ENCODE measurements around the gene NTN1.

The NTN1 gene

DNA sequence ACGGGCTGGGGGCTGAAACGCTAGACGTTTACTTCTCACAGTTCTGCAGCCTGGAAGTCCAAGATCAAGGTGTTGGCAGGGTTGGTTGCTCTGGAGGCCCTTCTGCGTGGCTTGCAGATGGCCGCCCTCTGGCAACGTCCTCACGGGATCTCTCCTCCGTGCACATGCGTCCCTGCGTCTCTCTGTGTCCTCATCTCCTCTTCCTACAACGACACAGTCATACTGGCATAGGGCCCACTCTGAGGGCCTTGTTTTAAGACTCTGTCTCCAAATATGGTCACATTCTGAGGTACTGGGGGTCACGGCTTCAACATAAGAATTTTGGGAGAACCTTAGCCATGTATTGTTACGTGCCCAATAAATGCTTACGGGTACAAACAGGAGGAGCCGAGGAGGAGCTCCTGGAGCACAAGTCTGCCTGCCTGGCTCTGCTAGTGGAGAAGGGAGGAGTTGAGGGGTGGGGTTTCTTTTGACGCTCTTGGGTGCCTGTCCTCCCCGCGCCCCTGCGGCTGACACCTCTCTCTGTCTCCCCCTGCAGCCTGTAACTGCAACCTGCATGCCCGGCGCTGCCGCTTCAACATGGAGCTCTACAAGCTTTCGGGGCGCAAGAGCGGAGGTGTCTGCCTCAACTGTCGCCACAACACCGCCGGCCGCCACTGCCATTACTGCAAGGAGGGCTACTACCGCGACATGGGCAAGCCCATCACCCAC is 141.1 kb downstream of the NTN1 start:
- DNase-seq (ENCODE audit: low read depth): no peak

DNA sequence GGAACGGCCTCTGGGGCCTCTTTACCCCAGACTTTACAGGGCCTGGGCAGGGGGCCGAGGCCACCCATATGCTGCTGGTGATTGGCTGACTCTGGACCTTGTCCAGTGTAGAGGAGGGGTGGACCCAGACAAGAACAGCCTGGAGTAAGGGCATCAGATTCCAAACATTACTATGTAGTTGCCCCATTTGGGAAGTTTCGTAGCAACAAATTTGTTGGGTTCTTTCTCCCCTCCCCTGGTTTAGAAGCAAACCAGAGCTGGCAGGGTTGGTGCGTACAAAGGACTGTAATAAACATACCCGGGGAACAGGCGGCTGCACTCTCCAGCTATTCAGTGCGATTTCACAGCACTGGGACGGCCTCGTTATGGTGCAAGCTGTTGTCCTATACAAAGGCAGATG is 145.5 kb downstream of the NTN1 start:
- no peak for DNase-seq (ENCODE audit: low read depth)

DNA sequence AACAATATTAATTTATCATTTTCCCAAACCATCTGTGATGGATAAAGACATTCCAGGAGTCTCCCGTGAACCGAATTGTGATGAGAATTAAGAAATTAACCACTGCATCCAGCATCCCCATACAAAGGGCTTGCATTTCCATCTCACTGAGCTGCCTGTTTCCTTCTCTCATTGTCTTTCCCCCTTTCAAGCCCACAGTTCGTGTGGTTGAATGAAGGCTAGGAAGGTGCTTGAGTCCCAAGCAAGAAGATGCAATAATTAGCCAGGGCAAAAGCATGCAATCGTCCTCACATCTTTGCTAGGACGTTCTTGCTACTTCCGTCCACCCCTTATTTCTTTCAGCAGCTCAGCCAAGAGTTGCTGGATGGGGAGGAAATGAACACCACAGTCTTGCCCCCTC is 146.1 kb downstream of the NTN1 start:
- DNase-seq (ENCODE audit: low read depth): no peak

DNA sequence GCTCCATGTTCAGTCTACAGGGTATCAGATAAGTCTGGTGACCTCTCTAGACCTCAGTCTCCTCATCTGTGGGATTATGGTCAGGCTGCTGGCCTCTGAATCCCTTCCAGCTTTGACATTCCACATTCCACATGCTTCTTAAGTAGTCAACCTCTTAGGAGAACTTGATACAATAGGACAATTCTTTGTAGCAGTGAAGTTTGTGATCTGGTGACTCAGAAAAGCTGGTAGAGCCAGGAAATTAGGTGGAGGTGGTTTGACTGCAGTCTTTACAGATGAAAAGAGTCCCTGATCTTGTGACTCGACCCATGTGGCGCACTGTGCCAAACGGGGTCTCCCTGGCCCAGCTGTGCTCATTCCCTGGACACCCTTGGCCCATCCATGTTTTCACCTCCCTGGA is 147.8 kb downstream of the NTN1 start:
- DNase-seq (ENCODE audit: low read depth): no peak

DNA sequence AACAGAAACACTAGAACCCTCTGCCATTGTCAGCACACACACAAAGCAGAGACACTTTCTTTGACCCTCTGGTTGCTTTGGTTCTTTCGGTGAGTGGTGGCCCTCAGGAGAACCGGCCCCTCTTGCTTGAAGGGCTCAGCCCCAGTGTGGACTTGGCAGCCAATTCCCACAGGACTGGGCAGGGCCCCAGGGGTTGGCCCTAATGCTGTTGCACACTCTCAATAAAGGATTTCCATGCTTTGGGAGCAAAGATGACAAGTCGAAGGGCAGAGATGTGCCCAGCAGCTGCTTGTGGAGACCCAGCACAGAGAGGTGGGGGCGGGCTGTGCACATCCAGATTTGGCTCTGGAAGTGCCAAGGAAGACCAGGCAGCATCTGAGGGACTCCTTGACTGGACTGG is 149.0 kb downstream of the NTN1 start:
- no peak for DNase-seq (ENCODE audit: low read depth)

DNA sequence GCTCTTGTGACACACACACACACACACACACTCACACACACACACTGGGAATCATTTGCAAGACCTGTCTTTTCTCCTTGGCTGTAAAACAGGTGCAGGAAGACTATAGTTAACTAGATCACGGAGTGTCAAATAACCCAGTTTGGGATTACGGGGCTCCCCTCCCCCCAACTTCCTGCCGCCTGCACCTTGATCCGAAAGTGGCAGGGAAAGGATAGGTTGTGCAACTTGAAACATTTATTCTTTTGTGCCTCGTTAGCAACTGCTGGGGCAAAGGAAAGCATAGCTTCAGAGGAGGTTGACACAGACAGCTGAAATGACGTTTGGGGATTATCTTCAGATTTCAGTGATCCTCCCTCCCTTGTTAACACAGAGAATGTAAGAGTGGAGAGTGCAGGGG is 149.5 kb downstream of the NTN1 start:
- DNase-seq (ENCODE audit: low read depth): no peak

DNA sequence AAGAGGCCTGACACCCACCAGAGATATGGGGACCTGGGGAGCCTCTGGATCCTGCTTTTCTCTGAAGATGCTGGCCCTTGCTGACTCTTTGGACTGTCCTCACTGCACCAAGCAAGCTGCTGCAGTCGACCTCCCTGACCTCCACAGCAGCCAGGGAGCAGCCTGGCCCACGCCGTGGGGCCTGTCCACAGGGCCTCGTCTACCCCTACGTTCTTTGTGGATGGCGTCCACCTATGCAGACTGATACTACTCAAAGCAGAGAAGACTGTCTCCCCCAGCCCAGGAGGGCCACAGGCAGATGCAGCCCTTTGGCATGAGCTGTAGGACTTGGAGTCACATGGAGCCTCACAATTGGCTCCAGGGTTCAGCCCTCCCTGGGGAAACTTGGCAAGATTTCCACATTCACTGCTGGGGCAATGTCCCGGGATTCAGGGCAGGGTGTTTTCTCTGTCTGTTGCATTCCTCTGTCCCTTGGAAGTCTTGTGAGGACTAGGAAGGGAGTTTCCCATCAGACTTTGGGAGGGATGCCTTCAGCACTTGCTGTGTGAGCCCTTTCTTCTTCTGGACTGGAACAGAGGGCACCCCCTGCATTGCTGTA is 152.2 kb downstream of the NTN1 start:
- DNase-seq (ENCODE audit: low read depth): no peak

DNA sequence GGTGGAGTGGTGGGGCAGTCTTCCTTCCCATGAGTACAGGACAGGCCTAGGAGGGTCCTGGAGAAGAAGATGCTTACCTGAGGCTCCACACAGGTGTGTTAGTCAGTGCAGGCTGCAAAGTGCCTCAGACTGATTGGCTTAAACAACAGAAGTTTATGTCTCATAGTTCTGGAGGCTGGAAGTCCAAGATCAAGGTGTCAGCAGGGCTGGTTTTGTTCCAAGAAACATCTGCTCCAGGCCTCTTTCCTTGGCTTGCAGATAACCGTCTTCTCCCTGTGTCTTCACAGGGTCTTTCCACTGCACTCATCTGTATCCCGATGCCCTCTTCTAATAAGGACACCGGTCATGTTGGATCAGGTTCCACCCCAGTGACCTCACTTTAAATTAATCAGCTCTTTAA is 153.0 kb downstream of the NTN1 start:
- DNase-seq (ENCODE audit: low read depth): no peak

DNA sequence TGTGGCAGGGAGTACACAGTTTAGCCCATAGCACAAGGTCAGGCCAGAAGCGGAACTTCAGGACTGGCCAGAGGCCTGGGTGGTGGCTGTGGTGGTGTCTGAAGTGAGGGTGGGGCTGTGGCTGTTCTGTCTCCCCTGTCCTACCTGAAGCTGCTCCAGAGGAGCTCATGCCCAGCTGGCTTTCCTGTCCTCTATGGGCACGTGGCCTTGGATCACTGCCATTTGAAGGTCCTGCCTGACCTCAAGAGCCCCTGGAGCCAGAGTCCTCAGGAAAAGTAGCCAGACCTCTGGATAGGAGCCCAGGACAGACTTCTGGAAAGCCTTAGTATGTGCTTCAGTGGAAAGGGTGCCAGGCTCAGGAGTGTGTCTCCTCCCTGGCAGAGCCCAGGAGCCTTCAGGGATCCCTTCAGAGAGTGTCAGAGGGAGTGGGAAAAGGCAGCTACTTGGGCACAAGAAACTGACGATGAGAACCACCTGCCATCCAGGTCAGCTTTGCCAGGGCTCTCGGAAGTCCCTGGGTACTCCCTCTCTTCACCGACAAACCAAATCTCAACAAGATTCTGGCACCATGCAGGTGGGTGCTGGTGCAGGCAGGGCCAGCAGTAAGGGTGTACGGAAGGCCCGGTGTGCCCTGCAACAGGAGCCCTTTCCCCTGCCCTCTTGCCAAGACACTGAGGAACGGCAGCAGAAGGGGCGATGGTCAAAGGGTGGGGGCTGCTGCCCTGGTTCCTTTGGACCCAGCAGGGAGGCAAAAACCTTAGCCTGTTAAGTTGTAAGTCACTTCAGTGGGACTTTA is 153.7 kb downstream of the NTN1 start:
- DNase-seq (ENCODE audit: low read depth): no peak

DNA sequence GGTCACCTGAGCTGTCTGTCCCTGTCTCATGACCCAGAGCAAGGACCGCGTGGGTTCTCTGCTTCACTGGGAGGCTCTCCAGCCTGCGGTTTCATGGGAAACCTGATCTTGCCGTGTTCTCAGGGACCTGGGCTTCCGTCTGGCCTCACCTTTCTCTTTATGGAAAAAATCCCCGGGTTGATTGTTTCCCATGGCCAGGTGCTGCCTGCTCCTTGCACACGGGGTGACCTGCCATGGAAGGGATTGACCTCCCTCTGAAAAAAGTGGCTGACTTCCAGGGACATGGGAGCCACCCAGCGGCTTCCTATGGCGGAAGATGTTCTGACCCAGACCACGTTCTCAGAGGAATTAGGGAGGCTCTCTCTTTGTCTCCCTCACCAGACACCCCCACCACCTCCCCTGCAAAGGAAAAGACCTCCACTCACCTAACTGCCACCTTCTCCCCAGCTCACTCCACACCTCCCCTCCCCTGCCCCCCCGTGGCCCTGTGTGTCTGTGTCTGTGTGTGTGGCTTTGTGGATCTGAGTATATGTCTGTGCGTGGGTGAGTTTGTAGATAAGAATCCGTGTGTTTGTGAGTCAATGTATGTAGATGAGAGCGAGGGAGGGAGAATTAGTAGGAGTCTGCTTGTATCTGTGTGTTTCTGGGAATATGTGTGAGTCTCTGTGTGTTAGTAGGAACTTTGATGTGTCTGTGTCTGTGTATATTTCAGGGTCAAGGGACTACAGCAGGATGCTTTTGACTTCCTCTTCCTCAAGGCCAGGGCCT is 154.6 kb downstream of the NTN1 start:
- no peak for DNase-seq (ENCODE audit: low read depth)

DNA sequence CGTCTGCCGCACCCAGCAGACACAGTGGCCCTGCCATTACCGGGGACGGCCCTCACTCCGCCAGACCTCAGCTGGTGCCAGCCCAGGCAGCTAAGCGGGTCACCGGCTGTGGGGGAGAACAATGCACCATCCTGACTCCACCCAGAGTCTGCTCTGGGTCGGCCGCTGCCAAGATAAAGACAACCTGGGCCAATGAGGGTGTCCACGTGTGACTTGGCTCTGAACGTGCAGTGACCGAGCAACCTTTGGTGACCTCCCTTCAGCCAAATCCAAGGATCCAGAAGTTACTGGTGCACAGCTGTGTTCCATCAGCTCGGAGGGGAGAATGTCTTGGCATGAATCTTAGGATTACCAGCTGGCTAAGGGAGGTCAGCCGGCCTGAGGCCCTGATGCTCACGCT is 155.9 kb downstream of the NTN1 start:
- no peak for DNase-seq (ENCODE audit: low read depth)

DNA sequence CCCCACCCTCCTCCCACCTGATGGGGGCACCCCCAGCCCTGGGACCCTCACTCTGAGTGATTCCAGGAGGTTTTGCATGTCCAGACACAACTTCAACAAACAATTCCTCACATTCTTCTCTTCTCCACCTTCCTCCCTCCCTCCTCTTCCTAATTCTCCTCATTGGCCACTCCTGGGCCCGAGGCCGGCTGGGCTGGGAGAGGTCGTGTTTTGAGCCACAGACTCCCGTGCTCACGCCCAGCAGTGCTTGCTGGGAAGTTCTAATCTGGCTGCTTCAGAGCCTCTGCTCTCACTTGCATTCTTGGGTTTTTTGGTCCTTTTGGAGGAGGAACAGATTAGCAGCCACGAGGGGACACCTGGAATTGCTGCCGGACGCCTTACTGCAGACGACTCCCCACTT is 157.0 kb downstream of the NTN1 start:
- DNase-seq (ENCODE audit: low read depth): no peak

DNA sequence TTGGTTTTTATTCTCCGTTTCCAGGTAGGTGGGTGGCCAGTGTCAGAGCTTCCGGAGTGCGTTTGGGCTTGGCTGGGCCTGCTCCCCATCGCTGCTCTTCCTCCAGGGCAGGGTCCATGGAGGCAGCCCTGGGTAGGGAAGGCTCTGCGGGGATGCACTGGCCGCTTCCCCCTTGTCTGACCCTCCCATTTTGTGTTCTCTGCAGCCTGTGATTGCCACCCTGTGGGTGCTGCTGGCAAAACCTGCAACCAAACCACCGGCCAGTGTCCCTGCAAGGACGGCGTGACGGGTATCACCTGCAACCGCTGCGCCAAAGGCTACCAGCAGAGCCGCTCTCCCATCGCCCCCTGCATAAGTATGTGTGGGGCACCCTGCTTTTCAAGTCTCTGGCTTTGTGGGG is 158.3 kb downstream of the NTN1 start:
- DNase-seq (ENCODE audit: low read depth): no peak

DNA sequence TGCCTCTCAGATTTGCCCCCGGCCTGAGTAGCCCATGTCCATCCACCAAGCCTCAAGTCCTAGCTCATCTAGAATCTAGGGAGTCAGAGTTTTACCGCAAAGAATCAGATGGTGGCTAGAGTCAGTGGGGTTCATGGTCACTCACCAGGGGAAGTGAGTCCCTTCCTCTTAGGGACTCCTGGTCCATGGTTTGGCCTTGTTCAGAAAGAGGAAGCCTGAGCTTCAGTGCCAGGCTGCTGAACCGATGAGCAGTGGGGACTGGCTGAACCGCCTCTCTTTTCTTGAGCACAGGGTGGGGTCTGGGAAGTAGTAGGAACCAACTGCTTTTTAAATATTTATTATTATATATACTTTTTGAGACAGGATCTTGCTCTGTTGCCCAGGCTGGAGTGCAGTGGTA is 160.3 kb downstream of the NTN1 start:
- DNase-seq (ENCODE audit: low read depth): no peak

DNA sequence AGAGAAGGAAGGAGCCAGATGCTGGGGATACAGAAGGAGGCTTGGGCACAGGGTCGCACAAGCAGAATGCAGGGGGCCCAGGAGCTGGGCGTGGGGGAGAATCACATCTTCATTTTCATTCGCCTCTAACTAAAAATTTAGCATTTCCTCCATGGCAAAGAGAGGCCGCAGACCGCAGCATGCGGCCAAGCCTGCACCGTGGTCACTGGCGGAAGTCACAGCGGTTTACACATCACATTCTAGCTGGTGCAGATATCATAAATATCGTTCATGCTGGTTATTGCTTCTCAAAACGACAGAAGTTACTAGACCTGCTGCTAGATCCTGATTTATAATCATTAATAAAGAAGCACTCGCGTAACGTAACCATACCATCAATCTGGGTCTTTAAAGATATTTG is 162.0 kb downstream of the NTN1 start:
- DNase-seq (ENCODE audit: low read depth): no peak

DNA sequence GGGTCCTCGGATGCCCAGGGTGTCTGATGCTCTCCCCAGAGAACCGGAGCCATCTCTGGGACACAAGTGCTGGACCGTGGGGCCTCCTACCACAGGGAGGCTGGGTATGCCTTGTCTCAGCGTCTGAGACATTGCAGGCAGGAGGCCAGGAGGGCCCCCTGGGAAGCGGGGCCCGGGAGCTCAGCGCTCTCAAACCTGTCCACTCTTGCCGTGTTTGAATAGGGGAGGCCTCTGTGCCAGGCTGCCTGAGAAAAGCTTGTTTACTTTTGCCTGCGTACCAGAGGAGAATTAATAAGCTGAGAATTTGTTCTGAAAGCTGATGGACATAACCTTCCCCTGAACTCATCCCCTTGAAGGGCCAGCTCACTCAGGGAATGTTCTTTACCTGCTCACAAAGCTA is 163.8 kb downstream of the NTN1 start:
- no peak for DNase-seq (ENCODE audit: low read depth)

DNA sequence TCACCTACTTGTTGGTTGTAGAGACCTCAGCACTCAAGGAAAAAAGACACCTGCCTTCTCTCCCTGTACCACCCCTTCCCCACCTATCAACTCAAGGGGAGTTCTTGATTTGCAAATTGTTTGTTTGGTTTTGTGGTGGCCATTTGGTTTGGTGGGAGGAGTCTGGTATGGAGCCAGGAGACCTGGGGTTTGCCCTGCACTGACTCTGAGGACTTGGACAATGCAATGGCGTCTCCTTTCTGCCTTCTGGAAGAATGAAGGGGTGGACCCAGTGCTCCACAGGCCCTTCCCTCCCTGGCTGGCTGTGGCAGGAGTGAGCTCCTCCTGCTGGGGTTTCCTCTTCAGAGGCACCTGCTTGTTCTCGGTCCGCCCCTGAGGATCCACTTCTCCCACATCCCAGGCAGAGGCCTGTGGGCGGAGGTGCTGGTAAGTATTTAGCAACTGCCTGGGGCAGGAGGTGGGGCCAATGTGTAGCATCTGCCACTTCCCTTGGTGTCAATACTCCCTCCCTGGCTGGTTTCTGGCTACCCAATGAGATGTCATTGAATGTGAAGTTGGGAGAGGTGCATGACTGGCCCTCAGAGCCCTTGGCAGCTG is 164.5 kb downstream of the NTN1 start:
- DNase-seq (ENCODE audit: low read depth): no peak

DNA sequence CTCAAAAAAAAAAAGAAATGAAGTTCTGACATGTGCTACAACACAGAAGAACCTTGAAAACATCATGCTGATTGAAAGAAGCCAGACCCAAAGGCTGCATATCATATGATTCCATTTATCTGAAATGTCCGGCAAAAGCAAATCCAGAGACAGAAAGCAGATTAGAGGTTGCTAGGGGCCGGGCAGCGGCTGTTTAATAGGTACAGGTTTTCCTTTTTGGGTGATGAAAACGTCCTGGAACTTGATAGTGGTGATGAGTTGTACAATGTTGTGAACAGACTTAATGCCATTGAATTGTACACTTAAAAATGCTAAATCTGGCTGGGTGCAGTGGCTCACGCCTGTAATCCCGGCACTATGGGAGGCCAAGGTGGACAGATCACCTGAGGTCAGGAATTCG is 166.5 kb downstream of the NTN1 start:
- DNase-seq (ENCODE audit: low read depth): no peak

DNA sequence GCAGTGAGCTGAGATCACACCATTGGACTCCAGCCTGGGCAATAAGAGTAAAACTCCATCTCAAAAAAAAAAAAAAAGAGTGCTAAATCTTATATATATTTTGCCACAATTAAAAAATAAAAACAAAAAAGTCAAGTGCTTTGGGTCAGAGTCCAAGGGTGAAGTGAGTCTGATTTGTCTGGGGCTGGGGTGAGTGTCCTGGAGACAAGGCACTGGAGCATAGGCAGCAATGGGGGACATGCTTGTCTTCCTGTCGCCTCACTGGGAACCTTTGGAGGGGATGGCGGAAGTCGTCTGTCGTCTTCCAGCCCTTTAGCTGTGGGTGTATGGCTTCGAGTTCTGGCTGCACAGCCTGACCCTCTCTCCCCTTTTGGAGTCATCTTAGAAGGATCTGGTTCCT is 167.1 kb downstream of the NTN1 start:
- no peak for DNase-seq (ENCODE audit: low read depth)

DNA sequence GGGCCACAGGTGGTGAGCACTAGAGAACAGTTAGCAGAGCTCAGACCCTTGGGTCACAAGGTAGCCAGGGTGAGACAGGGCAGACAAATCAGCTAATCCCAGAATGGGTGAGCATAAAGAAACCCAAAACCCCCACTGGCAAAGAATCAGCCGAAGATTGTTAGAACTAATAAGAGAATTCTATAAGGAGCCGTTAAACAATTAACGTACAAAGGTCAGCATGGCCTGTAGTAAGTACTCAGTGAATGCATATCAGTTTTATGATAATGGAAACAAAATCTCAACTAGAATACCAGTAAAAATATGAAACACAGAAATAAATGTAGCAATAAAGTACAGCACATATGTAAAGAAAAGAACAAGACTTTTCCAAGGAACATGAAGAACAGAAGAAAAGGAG is 168.6 kb downstream of the NTN1 start:
- DNase-seq (ENCODE audit: low read depth): no peak

DNA sequence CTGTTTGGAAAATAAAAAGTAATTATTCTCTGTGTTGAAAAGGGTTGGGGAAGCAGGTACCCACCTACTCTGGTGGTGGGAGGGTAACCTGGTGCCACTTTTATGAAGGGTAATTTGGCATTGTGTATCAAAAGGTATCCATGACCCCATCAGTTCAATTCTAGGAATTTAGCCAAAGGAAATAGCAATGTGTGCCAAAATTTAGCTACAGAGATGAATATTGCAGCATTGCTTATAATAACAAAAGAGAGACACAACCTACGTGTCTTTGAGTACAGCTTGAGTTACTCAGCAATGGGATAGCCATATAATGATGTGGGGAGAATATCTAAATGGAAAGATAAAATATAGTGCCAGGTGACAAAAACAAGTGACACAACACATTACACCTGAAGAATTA is 170.7 kb downstream of the NTN1 start:
- no peak for DNase-seq (ENCODE audit: low read depth)

DNA sequence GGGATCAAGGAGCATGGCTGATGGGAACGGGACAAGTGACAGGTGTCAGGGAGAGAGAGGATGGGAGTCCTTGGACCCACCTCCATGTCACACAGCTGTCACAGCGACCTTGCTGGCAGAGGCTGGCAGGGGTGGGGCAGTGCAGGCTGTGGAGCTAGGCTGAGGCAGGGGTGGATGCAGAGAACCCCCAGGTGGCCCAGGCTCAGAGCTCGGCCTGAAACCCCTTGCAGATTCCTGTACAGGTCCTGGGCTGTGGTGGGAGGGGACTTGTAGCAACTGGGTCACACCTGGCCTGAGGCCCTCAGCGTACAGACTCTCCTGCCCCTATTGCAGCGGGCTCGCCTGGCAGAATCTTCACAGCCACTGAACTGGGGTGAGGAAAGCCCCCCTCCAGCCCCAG is 174.1 kb downstream of the NTN1 start:
- no peak for DNase-seq (ENCODE audit: low read depth)
